Naive thymus-derived CD4-positive, alpha-beta T cell (primary cell): Measurements from ENCODE around the gene ANXA11. TPM values are rescaled to one million over a fixed set of nuclear protein-coding genes. Genes with fewer than 3 reads are reported as not detected.

Source experiments
- ATAC-seq: fragments of 150-1000 bp; cut with Tn5 transposase; 2 replicates; pipeline ENCODE4 v1.10.0; 2021; ENCODE audit warnings: mild to moderate bottlenecking, moderate library complexity
- CTCF ChIA-PET: fragments of 350-600 bp; sonication (Branson Sonifier 250); formaldehyde crosslinking; loops from one replicate; lab custom pipeline; 2021; ENCODE audit warnings: antibody characterized with exemption; lab: Charles Lee
- POLR2A ChIA-PET: fragments of 350-600 bp; sonication (Branson Sonifier 250); formaldehyde crosslinking; loops from one replicate; lab custom pipeline; 2021; ENCODE audit warnings: antibody characterized with exemption, inconsistent platforms; lab: Charles Lee
- DNase-seq, 9 donors: peaks; one replicate each; pipeline versions ENCODE4 v3.0.0 to v3.0.0-alpha.2; 2020 to 2022; ENCODE audit warnings: mixed read lengths in 1 of 9
- H3K27ac ChIP-seq: one replicate; pipeline ENCODE4 v1.7.0; 2013; ENCODE audit warnings: mild to moderate bottlenecking, low read depth, low read length, moderate library complexity
- H3K27me3 ChIP-seq, 2 donors: one replicate each; pipeline ENCODE4 v1.7.0; 2013; ENCODE audit warnings: low read length in 2 of 2, mild to moderate bottlenecking in 2 of 2, moderate library complexity in 2 of 2; ENCODE audit not compliant: control insufficient read depth in 2 of 2, insufficient read depth in 2 of 2
- H3K36me3 ChIP-seq, 3 experiments: 1 replicate in 2 of 3; 2 replicates in 1 of 3; pipeline ENCODE4 v1.7.0; 2013; ENCODE audit warnings: low read length in 3 of 3, mild to moderate bottlenecking in 3 of 3, moderate library complexity in 1 of 3; ENCODE audit not compliant: insufficient read depth in 3 of 3, control insufficient read depth in 2 of 3
- H3K4me1 ChIP-seq, 2 donors: one replicate each; pipeline ENCODE4 v1.7.0; 2013; ENCODE audit warnings: low read length in 2 of 2, mild to moderate bottlenecking in 2 of 2, moderate library complexity in 1 of 2; ENCODE audit not compliant: control insufficient read depth in 2 of 2, insufficient read depth in 2 of 2
- H3K4me3 ChIP-seq: 2 replicates; pipeline ENCODE4 v1.7.0; 2013; ENCODE audit warnings: mild to moderate bottlenecking, low read length
- H3K9me3 ChIP-seq, 3 experiments: 1 replicate in 2 of 3; 2 replicates in 1 of 3; pipeline ENCODE4 v1.7.0; 2013; ENCODE audit warnings: low read length in 3 of 3; ENCODE audit not compliant: control insufficient read depth in 2 of 3
- H3K27ac Mint-ChIP-seq, 9 donors: one replicate each; pipeline ENCODE4 v1.8.0; 2020 to 2022; ENCODE audit warnings: mixed read lengths in 9 of 9, mild to moderate bottlenecking in 8 of 9, moderate library complexity in 5 of 9, inconsistent platforms in 2 of 9
- H3K27me3 Mint-ChIP-seq, 5 donors: one replicate each; pipeline ENCODE4 v1.8.0; 2021 to 2022; ENCODE audit warnings: mixed read lengths in 5 of 5, mild to moderate bottlenecking in 1 of 5
- H3K36me3 Mint-ChIP-seq, 5 donors: one replicate each; pipeline ENCODE4 v1.8.0; 2020 to 2022; ENCODE audit warnings: mixed read lengths in 5 of 5, mild to moderate bottlenecking in 3 of 5, inconsistent platforms in 1 of 5
- H3K4me1 Mint-ChIP-seq, 7 donors: one replicate each; pipeline ENCODE4 v1.8.0; 2020 to 2022; ENCODE audit warnings: mixed read lengths in 7 of 7, mild to moderate bottlenecking in 3 of 7, inconsistent platforms in 1 of 7
- H3K4me3 Mint-ChIP-seq, 10 donors: one replicate each; pipeline ENCODE4 v1.8.0; 2020 to 2022; ENCODE audit warnings: mild to moderate bottlenecking in 10 of 10, mixed read lengths in 10 of 10, moderate library complexity in 6 of 10, inconsistent platforms in 2 of 10
- H3K9me3 Mint-ChIP-seq, 11 donors: one replicate each; pipeline ENCODE4 v1.8.0; 2020 to 2022; ENCODE audit warnings: mixed read lengths in 11 of 11, mild to moderate bottlenecking in 4 of 11, inconsistent platforms in 1 of 11, moderate library complexity in 1 of 11
- intact Hi-C, 2 donors: fragments of 100-400 bp; cut with micrococcal nuclease; formaldehyde crosslinking; loops; one replicate each; pipeline ENCODE4 v1.15.1; 2023
- polyA plus RNA-seq, 2 donors: library from polyadenylated mRNA; unstranded; fragments of 300-500 nt; fragmentation: Illumina TruSeq; gene quantifications; one replicate each; pipeline ENCODE4 v1.2.3, GENCODE V29; 2021
- total RNA-seq, 6 experiments: library from RNA in 5 of 6; stranded (reverse) in 5 of 6; gene quantifications; 1 replicate in 5 of 6; 2 replicates in 1 of 6; pipeline ENCODE4 v1.2.3 and lab custom pipeline; 2021 to 2026

ANXA11 gene
- total and polyA plus RNA-seq, 7 experiments from 2014 or later = 189 to 278 (median 231) TPM

DNA sequence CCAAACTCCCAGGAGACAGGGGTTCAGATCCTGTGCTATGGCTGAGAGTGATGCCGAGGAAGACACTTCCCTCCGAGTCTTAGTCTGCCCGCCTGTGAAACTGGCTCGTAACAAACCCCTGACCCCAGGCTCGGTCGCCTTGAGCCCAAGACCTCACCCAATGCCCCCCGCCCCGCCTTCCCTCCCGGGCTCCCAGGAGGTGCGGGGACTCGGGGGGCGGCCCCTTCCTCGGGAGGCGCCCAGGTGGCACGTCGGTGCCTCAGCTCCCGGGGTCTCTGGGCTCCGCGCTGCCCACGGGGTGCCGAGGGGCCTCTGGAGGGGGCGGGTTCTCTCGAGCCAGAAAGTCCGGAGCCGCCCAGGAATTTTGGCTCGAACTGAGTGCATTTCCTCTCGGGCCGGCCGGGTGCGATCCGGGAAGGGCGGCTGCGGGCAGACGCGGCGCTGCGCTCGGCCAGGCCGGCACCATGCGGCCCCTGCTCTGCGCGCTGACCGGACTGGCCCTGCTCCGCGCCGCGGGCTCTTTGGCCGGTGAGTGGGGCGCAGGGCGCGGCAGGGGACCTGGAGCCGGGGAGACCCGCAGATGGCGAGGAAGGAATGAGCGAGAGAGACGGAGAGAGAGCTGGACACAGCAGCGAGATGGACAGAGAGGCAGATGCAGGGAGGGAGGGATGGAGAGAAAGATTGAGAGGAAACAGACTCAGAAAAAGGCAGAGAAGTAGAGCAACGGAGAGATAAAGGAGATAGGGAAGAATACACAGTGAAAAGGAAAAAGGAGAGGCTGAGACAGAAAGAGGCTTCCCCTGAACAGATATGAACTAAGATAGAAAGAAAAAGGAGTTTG lies 72.8 kb downstream of the ANXA11 start, which contains the start of gene PLAC9:
Gene PLAC9 (plus strand): TSS at position 432 of the 841 bp plus-strand sequence. CDS start 33 bp downstream, at position 465.
- CTCF ChIA-PET = interaction anchor here (0.7 kb wide), 1 partner anchor 647 kb away, joined by 3 read pairs; no protein-coding TSS in a partner anchor
- no peaks in the 10 kb centered on the region for H3K4me1 ChIP-seq
- H3K4me3 ChIP-seq = no peak within 1 kb of the TSS
- peak within 1 kb of the TSS in 1 of 9 donors; percentile 23 for H3K27ac Mint-ChIP-seq
- no peak for DNase-seq
- no peaks in the 10 kb centered on the region for H3K36me3 Mint-ChIP-seq
- POLR2A ChIA-PET = no interaction called here
- ATAC-seq = no peak
- no peaks in the 10 kb centered on the region for H3K36me3 ChIP-seq
- H3K4me1 Mint-ChIP-seq = peaks cover 0 to 7% (median 5%) of the 10 kb centered on the region in 7 donors
- no peak within 1 kb of the TSS for H3K27ac ChIP-seq
- H3K9me3 Mint-ChIP-seq = no peaks in the 10 kb centered on the region
- H3K9me3 ChIP-seq = no peaks in the 10 kb centered on the region
- H3K27me3 Mint-ChIP-seq = peaks cover 27 to 45% (median 33%) of the 10 kb centered on the region in 5 donors
- peaks cover 0 to 3% of the 10 kb centered on the region in 2 donors for H3K27me3 ChIP-seq
- intact Hi-C loops = no loop called here
- peak within 1 kb of the TSS in 7 of 10 donors; percentile 2 to 57 (median 31) for H3K4me3 Mint-ChIP-seq

- POLR2A ChIA-PET = no interaction called here
- H3K4me1 ChIP-seq = no peaks in the 10 kb centered on the region
- H3K36me3 ChIP-seq = no peaks in the 10 kb centered on the region
- CTCF ChIA-PET = no interaction called here
- Mint-ChIP-seq H3K27ac (no peak overlapping the region), H3K27me3 (peaks cover 27 to 45% (median 37%) of the 10 kb centered on the region in 5 donors), H3K36me3 (no peaks in the 10 kb centered on the region), H3K9me3 (no peaks in the 10 kb centered on the region), H3K4me1 (peaks cover 0 to 7% (median 5%) of the 10 kb centered on the region in 7 donors), H3K4me3 (peak overlapping the region in 1 of 10 donors; percentile 2)
- intact Hi-C loops = loop anchor here in 1 of 2 donors (2.0 kb wide), 1 partner anchor 73 kb away; no protein-coding TSS in a partner anchor
- DNase-seq (no peak), ATAC-seq (no peak)
- H3K27me3 ChIP-seq = peaks cover 0 to 3% of the 10 kb centered on the region in 2 donors
- H3K27ac ChIP-seq = no peak overlapping the region
- no peaks in the 10 kb centered on the region for H3K9me3 ChIP-seq
- no peak overlapping the region for H3K4me3 ChIP-seq
Observed at GRCh38 chr10:80131499-80131901, 73.8 kb downstream of the ANXA11 start.

DNA sequence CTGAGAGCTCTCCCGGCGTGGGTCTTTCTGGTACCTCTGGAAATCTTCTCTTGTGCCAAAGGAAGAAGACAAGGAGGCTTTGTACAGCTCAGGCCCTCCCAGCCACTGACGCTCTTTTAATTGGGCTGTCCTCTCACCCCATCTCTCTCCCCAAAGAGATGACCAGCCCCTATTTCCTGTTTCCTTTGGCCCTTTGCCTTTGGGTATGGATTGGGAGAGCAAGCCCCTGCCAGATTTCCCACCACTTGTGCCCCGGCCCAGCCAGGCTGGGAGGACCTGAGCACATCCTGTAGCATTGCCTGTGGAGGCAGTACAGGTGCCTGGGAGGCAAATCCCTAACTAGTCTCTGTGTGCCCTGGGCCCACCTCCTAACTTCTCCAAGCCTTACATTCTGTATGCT lies 78.5 kb downstream of the ANXA11 start:
- CTCF ChIA-PET = no interaction called here

GRCh38 chr10:80122746-80123145 lies 82.6 kb downstream of the ANXA11 start:
- no peaks in the 10 kb centered on the region for H3K9me3 Mint-ChIP-seq
- H3K36me3 Mint-ChIP-seq = no peaks in the 10 kb centered on the region
- H3K4me3 ChIP-seq = no peak overlapping the region
- peaks cover 8 to 25% (median 14%) of the 10 kb centered on the region in 5 donors for H3K27me3 Mint-ChIP-seq
- H3K4me1 Mint-ChIP-seq = no peaks in the 10 kb centered on the region
- H3K27ac ChIP-seq = no peak overlapping the region
- no peak overlapping the region for H3K4me3 Mint-ChIP-seq
- no peak overlapping the region for H3K27ac Mint-ChIP-seq
- ChIA-PET CTCF (no interaction called here), POLR2A (no interaction called here)
- H3K9me3 ChIP-seq = no peaks in the 10 kb centered on the region
- intact Hi-C loops = no loop called here
- DNase-seq = no peak
- no peaks in the 10 kb centered on the region for H3K4me1 ChIP-seq
- H3K36me3 ChIP-seq = no peaks in the 10 kb centered on the region
- no peak for ATAC-seq
- no peaks in the 10 kb centered on the region for H3K27me3 ChIP-seq

More for the DNA sequence above, 78.5 kb downstream of the ANXA11 start:
- POLR2A ChIA-PET = no interaction called here
- Histone ChIP-seq H3K36me3 (no peaks in the 10 kb centered on the region), H3K27me3 (no peaks in the 10 kb centered on the region), H3K9me3 (no peaks in the 10 kb centered on the region), H3K4me1 (no peaks in the 10 kb centered on the region), H3K4me3 (no peak overlapping the region), H3K27ac (no peak overlapping the region)
- intact Hi-C loops = no loop called here
- DNase-seq (no peak), ATAC-seq (no peak)
- no peaks in the 10 kb centered on the region for H3K9me3 Mint-ChIP-seq
- H3K27ac Mint-ChIP-seq = no peak overlapping the region
- peaks cover 11 to 24% (median 22%) of the 10 kb centered on the region in 5 donors for H3K27me3 Mint-ChIP-seq
- H3K36me3 Mint-ChIP-seq = no peaks in the 10 kb centered on the region
- peaks cover 0 to 2% (median 0%) of the 10 kb centered on the region in 7 donors for H3K4me1 Mint-ChIP-seq
- no peak overlapping the region for H3K4me3 Mint-ChIP-seq

DNA sequence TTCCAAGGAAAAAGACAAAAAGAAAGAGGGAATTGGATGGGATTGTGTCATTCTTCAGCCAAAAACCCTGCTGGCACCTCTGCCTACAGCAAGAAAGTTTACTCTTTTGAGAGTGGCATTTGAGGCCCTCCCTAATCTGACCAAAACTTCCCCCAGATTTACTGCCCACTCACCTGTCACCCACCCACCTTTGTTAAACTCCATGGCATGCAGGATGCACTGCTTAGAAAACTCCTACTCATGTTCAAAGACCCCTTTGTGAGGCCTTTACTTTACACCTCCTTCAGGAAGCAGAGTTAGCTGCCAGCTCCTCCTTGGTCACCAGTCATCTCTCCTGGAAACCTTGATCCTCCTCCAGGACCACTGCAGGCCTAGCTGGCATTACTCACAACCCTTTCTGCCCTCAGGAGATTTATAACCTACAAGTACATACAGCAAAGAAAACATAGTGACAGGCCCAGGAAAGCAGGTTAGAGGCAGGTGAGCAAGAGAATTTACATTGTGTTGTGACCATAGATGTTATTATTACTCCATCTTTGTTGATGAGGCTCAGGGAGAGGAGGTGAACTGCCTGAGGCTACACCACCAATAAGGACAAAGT lies 83.1 kb downstream of the ANXA11 start:
- Histone ChIP-seq H3K36me3 (no peaks in the 10 kb centered on the region), H3K9me3 (no peaks in the 10 kb centered on the region), H3K27me3 (no peaks in the 10 kb centered on the region), H3K27ac (no peak overlapping the region), H3K4me3 (no peak overlapping the region), H3K4me1 (no peaks in the 10 kb centered on the region)
- no peak overlapping the region for H3K4me3 Mint-ChIP-seq
- DNase-seq (no peak), ATAC-seq (no peak)
- H3K4me1 Mint-ChIP-seq = no peaks in the 10 kb centered on the region
- CTCF ChIA-PET = no interaction called here
- H3K36me3 Mint-ChIP-seq = no peaks in the 10 kb centered on the region
- H3K27me3 Mint-ChIP-seq = peaks cover 8 to 22% (median 14%) of the 10 kb centered on the region in 5 donors
- no peak overlapping the region for H3K27ac Mint-ChIP-seq
- no peaks in the 10 kb centered on the region for H3K9me3 Mint-ChIP-seq
- intact Hi-C loops = no loop called here
- POLR2A ChIA-PET = no interaction called here

DNA sequence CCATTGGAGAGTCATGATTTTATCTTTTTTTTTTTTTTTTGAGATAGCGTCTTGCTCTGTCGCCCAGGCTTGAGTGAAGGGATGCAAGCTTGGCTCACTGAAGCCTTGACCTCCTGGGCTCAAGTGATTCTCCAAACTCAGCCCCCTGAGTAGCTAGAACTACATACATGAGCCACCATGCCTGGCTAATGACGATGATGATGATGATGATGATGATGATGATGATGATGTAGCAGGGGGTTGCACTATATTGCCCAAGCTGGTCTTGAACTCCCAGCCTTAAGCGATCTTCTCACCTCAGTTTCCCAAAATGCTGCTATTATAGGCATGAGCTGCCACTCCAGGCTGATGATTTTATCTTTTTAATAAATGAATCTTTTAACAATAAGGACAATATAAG lies 86.7 kb downstream of the ANXA11 start:
- H3K36me3 Mint-ChIP-seq = no peaks in the 10 kb centered on the region
- no peaks in the 10 kb centered on the region for H3K4me1 Mint-ChIP-seq
- no peaks in the 10 kb centered on the region for H3K27me3 ChIP-seq
- no peaks in the 10 kb centered on the region for H3K4me1 ChIP-seq
- no peaks in the 10 kb centered on the region for H3K9me3 ChIP-seq
- DNase-seq (no peak), ATAC-seq (no peak)
- H3K9me3 Mint-ChIP-seq = no peaks in the 10 kb centered on the region
- H3K36me3 ChIP-seq = no peaks in the 10 kb centered on the region
- peaks cover 0 to 20% (median 8%) of the 10 kb centered on the region in 5 donors for H3K27me3 Mint-ChIP-seq
- H3K27ac Mint-ChIP-seq = no peak overlapping the region
- no peak overlapping the region for H3K27ac ChIP-seq
- no peak overlapping the region for H3K4me3 Mint-ChIP-seq
- CTCF ChIA-PET = interaction anchor here (0.6 to 1.0 kb wide), 2 partner anchors 17 to 22 kb away, joined by 3 read pairs; no protein-coding TSS in a partner anchor
- POLR2A ChIA-PET = no interaction called here
- intact Hi-C loops = no loop called here
- no peak overlapping the region for H3K4me3 ChIP-seq
